ENCODE measurements around the gene TNNI3K.

The TNNI3K gene

DNA sequence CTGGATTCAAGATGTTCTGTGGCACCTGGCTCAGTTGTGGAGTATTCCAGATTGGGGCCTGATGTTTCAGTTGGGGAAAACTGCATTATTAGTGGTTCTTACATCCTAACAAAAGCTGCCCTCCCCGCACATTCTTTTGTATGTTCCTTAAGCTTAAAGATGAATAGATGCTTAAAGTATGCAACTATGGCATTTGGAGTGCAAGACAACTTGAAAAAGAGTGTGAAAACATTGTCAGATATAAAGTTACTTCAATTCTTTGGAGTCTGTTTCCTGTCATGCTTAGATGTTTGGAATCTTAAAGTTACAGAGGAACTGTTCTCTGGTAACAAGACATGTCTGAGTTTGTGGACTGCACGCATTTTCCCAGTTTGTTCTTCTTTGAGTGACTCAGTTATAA lies 29.9 kb upstream of the TNNI3K start:
- TF ChIP-seq, protein P1, sequence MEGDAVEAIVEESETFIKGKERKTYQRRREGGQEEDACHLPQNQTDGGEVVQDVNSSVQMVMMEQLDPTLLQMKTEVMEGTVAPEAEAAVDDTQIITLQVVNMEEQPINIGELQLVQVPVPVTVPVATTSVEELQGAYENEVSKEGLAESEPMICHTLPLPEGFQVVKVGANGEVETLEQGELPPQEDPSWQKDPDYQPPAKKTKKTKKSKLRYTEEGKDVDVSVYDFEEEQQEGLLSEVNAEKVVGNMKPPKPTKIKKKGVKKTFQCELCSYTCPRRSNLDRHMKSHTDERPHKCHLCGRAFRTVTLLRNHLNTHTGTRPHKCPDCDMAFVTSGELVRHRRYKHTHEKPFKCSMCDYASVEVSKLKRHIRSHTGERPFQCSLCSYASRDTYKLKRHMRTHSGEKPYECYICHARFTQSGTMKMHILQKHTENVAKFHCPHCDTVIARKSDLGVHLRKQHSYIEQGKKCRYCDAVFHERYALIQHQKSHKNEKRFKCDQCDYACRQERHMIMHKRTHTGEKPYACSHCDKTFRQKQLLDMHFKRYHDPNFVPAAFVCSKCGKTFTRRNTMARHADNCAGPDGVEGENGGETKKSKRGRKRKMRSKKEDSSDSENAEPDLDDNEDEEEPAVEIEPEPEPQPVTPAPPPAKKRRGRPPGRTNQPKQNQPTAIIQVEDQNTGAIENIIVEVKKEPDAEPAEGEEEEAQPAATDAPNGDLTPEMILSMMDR (IDR thresholded peaks at IDR 0.05; ENCODE audit: low read depth, low read length), result no peak
- H3K4me3 ChIP-seq (ENCODE audit: low read depth, low read length), result no peak overlapping the region

GRCh38 chr1:74215229-74215628 lies 20.0 kb upstream of the TNNI3K start:
- no peak overlapping the region for H3K4me3 ChIP-seq (ENCODE audit: low read depth, low read length)
- TF ChIP-seq, protein P1 (IDR thresholded peaks at IDR 0.05; ENCODE audit: low read depth, low read length), result no peak

DNA sequence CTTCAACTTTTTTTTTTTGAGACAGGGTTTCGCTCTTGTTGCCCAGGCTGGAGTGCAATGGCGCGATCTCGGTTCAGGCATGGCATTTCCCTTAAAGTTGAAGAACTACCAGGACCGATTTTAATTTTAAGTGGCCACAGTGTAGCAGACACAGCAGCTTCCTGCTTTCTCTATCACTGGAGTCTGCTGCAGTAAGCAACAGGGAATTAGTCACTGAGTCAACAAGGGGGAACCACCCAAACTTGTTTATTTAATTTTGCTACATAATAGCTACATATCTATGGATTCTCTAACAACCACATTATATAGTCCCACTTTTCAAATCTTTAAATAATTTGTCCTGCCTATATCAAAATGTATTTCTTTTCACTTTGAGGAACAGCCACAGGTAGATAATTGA lies 12.5 kb upstream of the TNNI3K start:
- no peak overlapping the region for H3K4me3 ChIP-seq (ENCODE audit: low read depth, low read length)
- TF ChIP-seq, protein P1 (IDR thresholded peaks at IDR 0.05; ENCODE audit: low read depth, low read length), result no peak

DNA sequence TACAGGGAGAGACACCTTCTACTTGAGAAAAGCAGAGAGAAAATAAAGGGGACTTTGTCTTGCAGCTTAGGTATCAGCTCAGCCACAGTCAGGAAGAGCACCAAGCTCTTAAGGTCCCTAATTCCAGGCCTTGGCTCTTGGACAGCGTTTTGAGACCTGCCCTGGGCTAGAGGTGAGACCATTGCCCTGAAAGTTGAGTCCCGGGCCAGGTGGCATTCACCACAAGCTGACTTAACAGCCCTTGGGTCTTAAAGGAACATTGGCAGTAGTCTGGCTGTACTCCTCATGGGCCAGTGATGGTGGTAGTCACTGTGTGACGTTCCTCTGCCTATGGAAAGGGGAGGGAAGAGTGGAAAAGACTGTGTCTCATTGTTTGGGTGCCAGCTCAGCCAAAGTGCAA lies 11.7 kb upstream of the TNNI3K start:
- no peak overlapping the region for H3K4me3 ChIP-seq (ENCODE audit: low read depth, low read length)
- TF ChIP-seq, protein P1 (IDR thresholded peaks at IDR 0.05; ENCODE audit: low read depth, low read length), result no peak

- TF ChIP-seq, protein P1 (IDR thresholded peaks at IDR 0.05; ENCODE audit: low read depth, low read length), result no peak
- H3K4me3 ChIP-seq (ENCODE audit: low read depth, low read length), result no peak overlapping the region
Measured at GRCh38 chr1:74236440-74236839, 1.3 kb downstream of the TNNI3K start.

DNA sequence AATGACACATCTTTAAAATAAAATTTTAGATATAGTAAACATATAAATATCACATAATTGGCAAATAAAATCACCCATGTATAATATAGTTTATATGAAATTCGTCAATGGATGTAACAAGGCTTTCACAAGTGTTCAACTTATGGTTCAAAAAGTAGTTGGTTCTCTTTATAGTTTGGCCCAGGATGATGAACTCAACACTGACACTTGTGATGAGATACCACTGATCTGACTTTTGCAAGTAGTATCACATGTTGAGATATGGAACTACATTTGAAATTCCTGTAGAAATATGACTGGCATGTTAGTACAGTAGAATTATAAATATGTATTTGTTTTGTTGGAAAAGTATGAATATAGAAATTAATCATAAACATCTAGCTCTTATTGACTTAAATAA lies 1.8 kb downstream of the TNNI3K start:
- H3K4me3 ChIP-seq (ENCODE audit: low read depth, low read length), result no peak overlapping the region
- TF ChIP-seq, protein P1 (IDR thresholded peaks at IDR 0.05; ENCODE audit: low read depth, low read length), result no peak

DNA sequence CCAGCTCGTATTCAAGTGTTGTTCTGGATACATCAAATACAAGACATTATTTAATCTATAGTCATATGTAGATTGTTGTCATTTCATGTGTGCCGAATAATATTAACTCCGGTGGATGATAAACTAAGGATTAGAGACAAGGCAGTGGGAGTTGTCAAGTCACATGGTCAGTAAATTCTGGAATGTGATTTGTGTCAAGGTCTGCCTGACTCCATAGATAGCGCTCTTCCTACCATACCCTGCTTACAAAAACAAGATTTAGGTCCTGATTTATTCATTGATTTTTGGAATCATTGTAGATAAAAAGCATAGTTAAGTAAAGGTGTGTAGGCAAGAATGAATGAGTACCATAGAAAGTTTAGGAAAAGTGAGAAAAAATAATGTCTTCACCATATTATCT lies 2.6 kb downstream of the TNNI3K start:
- H3K4me3 ChIP-seq (ENCODE audit: low read depth, low read length), result no peak overlapping the region
- TF ChIP-seq, protein P1 (IDR thresholded peaks at IDR 0.05; ENCODE audit: low read depth, low read length), result no peak
